C4-2B (cell line): Measurements from ENCODE around the gene PRX.

ENCODE experiments used
- CTCF ChIP-seq: fragments of 450-650 bp; conservative IDR thresholded peaks from 2 replicates; pipeline ENCODE4 v1.5.1; 2017; ENCODE audit warnings: mild to moderate bottlenecking
- ZFX ChIP-seq: fragments of 450-650 bp; IDR thresholded peaks from 2 replicates; pipeline ENCODE4 v1.6.1; 2017

GRCh38 chr19:40356681-40357595, 56.2 kb downstream of the PRX start:
- TF ChIP-seq CTCF: no peak
- no peak for TF ChIP-seq ZFX
